RWPE2 (cell line): ENCODE data around the gene C1orf53.

ENCODE experiments used
- ATAC-seq: fragments of 200-7000 bp; cut with Tn5 transposase; 3 replicates; pipeline ENCODE4 v1.9.1; 2021; ENCODE audit warnings: low read depth
- DNase-seq: peaks from one replicate; pipeline ENCODE4 v3.0.0-alpha.2; 2020; ENCODE audit warnings: low spot score
- H3K27ac ChIP-seq: fragments of 450-650 bp; 2 replicates; pipeline ENCODE4 v1.5.1; 2017; ENCODE audit warnings: mild to moderate bottlenecking; ENCODE audit not compliant: poor library complexity, severe bottlenecking
- H3K27me3 ChIP-seq: fragments of 250-450 bp; sonication (Bioruptor Pico); 2 replicates; pipeline ENCODE4 v1.5.1; 2021; ENCODE audit warnings: mild to moderate bottlenecking, moderate library complexity; ENCODE audit not compliant: insufficient read depth, poor library complexity, severe bottlenecking
- H3K36me3 ChIP-seq: fragments of 250-450 bp; sonication (Bioruptor Pico); 2 replicates; pipeline ENCODE4 v1.5.1; 2020; ENCODE audit warnings: low read depth, mild to moderate bottlenecking, moderate library complexity
- H3K4me1 ChIP-seq: fragments of 250-450 bp; sonication (Bioruptor Pico); 2 replicates; pipeline ENCODE4 v1.5.1; 2021; ENCODE audit warnings: mild to moderate bottlenecking, moderate library complexity; ENCODE audit not compliant: insufficient read depth, poor library complexity, severe bottlenecking
- H3K4me3 ChIP-seq: fragments of 250-450 bp; sonication (Bioruptor Pico); 2 replicates; pipeline ENCODE4 v1.5.1; 2021; ENCODE audit warnings: mild to moderate bottlenecking, moderate library complexity; ENCODE audit not compliant: severe bottlenecking
- H3K9me3 ChIP-seq: fragments of 250-450 bp; sonication (Bioruptor Pico); 2 replicates; pipeline ENCODE4 v1.5.1; 2021; ENCODE audit warnings: mild to moderate bottlenecking, moderate library complexity; ENCODE audit not compliant: severe bottlenecking
- CTCF ChIP-seq: fragments of 450-650 bp; IDR thresholded peaks from one replicate; pipeline ENCODE4 v1.5.1; 2017; ENCODE audit warnings: mild to moderate bottlenecking, moderate library complexity; ENCODE audit not compliant: poor library complexity, severe bottlenecking

The C1orf53 gene

GRCh38 chr1:197907846-197908616 is 5.6 kb downstream of the C1orf53 start:
- H3K27ac ChIP-seq: no peak overlapping the region
- no peak for TF ChIP-seq CTCF
- H3K27me3 ChIP-seq: peaks cover 43% of the 10 kb centered on the region
- H3K4me1 ChIP-seq: peaks cover 4% of the 10 kb centered on the region
- DNase-seq: no peak
- H3K36me3 ChIP-seq: no peaks in the 10 kb centered on the region
- H3K9me3 ChIP-seq: no peaks in the 10 kb centered on the region
- no peak for ATAC-seq
- H3K4me3 ChIP-seq: no peak overlapping the region

GRCh38 chr1:197908716-197909220 is 6.3 kb downstream of the C1orf53 start:
- peaks cover 51% of the 10 kb centered on the region for H3K27me3 ChIP-seq
- no peaks in the 10 kb centered on the region for H3K36me3 ChIP-seq
- TF ChIP-seq CTCF: no peak
- H3K4me1 ChIP-seq: peaks cover 5% of the 10 kb centered on the region
- DNase-seq: no peak
- H3K27ac ChIP-seq: no peak overlapping the region
- no peak for ATAC-seq
- H3K4me3 ChIP-seq: no peak overlapping the region
- H3K9me3 ChIP-seq: no peaks in the 10 kb centered on the region

GRCh38 chr1:197909384-197909783 is 7.0 kb downstream of the C1orf53 start:
- ATAC-seq (no peak), DNase-seq (no peak)
- Histone ChIP-seq H3K27ac (no peak overlapping the region), H3K9me3 (no peaks in the 10 kb centered on the region), H3K36me3 (no peaks in the 10 kb centered on the region), H3K27me3 (peaks cover 54% of the 10 kb centered on the region), H3K4me1 (peaks cover 5% of the 10 kb centered on the region), H3K4me3 (no peak overlapping the region)
- no peak for TF ChIP-seq CTCF

GRCh38 chr1:197910120-197910991 is 7.9 kb downstream of the C1orf53 start:
- Histone ChIP-seq H3K36me3 (no peaks in the 10 kb centered on the region), H3K4me3 (no peak overlapping the region), H3K27ac (no peak overlapping the region), H3K27me3 (peaks cover 63% of the 10 kb centered on the region), H3K9me3 (no peaks in the 10 kb centered on the region), H3K4me1 (peaks cover 5% of the 10 kb centered on the region)
- no peak for TF ChIP-seq CTCF
- DNase-seq (no peak), ATAC-seq (no peak)
